ENCODE data around the gene MIPEP.
A peak's percentile ranks its signal among the peaks of the same experiment; 100 is the strongest.
"Not testable (repeated sequence)": the region's sequence is repeated elsewhere in the genome, so short reads cannot be mapped to it uniquely, and the experiment has no call there.

Gene MIPEP

GRCh38 chr13:23771956-23772355 is 117.2 kb downstream of the MIPEP start:
- no peak for DNase-seq

GRCh38 chr13:23771552-23771951 is 117.6 kb downstream of the MIPEP start:
- DNase-seq: no peak

GRCh38 chr13:23770973-23771372 is 118.2 kb downstream of the MIPEP start:
- DNase-seq: no peak

GRCh38 chr13:23770428-23770827 is 118.8 kb downstream of the MIPEP start:
- no peak for DNase-seq

- DNase-seq: no peak
Observed at GRCh38 chr13:23769401-23769800, 119.8 kb downstream of the MIPEP start.

GRCh38 chr13:23767838-23768237 is 121.4 kb downstream of the MIPEP start:
- no peak for DNase-seq

GRCh38 chr13:23766939-23767338 is 122.3 kb downstream of the MIPEP start:
- no peak for DNase-seq

GRCh38 chr13:23766283-23766682 is 122.9 kb downstream of the MIPEP start:
- no peak for DNase-seq

- no peak for DNase-seq
Observed at GRCh38 chr13:23765531-23765930, 123.7 kb downstream of the MIPEP start.

GRCh38 chr13:23763318-23763717 is 125.9 kb downstream of the MIPEP start:
- no peak for DNase-seq

GRCh38 chr13:23761760-23762159 is 127.4 kb downstream of the MIPEP start:
- DNase-seq: not testable (repeated sequence)

GRCh38 chr13:23760000-23760399 is 129.2 kb downstream of the MIPEP start:
- no peak for DNase-seq

- no peak for DNase-seq
Observed at GRCh38 chr13:23758798-23759527, 130.2 kb downstream of the MIPEP start.

GRCh38 chr13:23754997-23755396 is 134.2 kb downstream of the MIPEP start:
- no peak for DNase-seq

GRCh38 chr13:23754506-23754905 is 134.7 kb downstream of the MIPEP start:
- DNase-seq: peak; percentile 3

GRCh38 chr13:23753458-23753857 is 135.7 kb downstream of the MIPEP start:
- no peak for DNase-seq

GRCh38 chr13:23752111-23753001 is 136.8 kb downstream of the MIPEP start:
- DNase-seq: no peak

- DNase-seq: no peak
Observed at GRCh38 chr13:23751195-23751594, 138.0 kb downstream of the MIPEP start.

- no peak for DNase-seq
Observed at GRCh38 chr13:23750383-23751121, 138.6 kb downstream of the MIPEP start.

GRCh38 chr13:23749288-23749873 is 139.8 kb downstream of the MIPEP start:
- no peak for DNase-seq

GRCh38 chr13:23748109-23748990 is 140.8 kb downstream of the MIPEP start:
- DNase-seq: no peak

- DNase-seq: not testable (repeated sequence)
Observed at GRCh38 chr13:23746141-23746540, 143.1 kb downstream of the MIPEP start.
